HepG2 (cell line): Measurements from ENCODE around the gene SCG2. TPM values are rescaled to one million over a fixed set of nuclear protein-coding genes. Genes with fewer than 3 reads are reported as not detected.

ENCODE experiments used
- ATAC-seq: fragments of 200-7000 bp; cut with Tn5 transposase; 3 replicates; pipeline ENCODE4 v1.9.1; 2020; ENCODE audit warnings: mild to moderate bottlenecking, moderate library complexity
- BruUV-seq: library from RNA; stranded (reverse); fragments of 400-500 nt; replicated peaks from 2 replicates; lab custom pipeline; 2021; lab: Mats Ljungman, UMichigan
- CTCF ChIA-PET: fragments of 300-600 bp; formaldehyde crosslinking; extraction: SDS; loops from one replicate; lab custom pipeline; 2021; ENCODE audit warnings: low total read pairs, inconsistent platforms, low intra/inter-chr PET ratio; lab: Yijun Ruan, JAX
- POLR2A ChIA-PET: fragments of 350-600 bp; sonication (Branson Sonifier 250); formaldehyde crosslinking; loops from one replicate; lab custom pipeline; 2020; ENCODE audit warnings: antibody characterized with exemption, inconsistent platforms; lab: Yijun Ruan, JAX
- DNase-seq: peaks from one replicate; pipeline ENCODE4 v3.0.0-alpha.2; 2015; ENCODE audit warnings: low spot score
- FAIRE-seq: peaks from 3 replicates; lab custom pipeline; 2011; peaks lifted over from hg19 to GRCh38; lab: Jason Lieb, UNC
- H2AFZ ChIP-seq: one replicate; pipeline ENCODE4 v1.6.1; 2011; ENCODE audit warnings: low read length, inconsistent platforms
- H3K27ac ChIP-seq: fragments of 300-600 bp; 3 replicates; pipeline ENCODE4 v1.8.0; 2011; ENCODE audit warnings: mixed run types, mild to moderate bottlenecking, mixed read lengths, low read length, inconsistent platforms; ENCODE audit not compliant: insufficient read depth; ENCODE audit errors: extremely low read length
- H3K27me3 ChIP-seq, 2 experiments: fragments of 200-600 bp in 1 of 2; 2 replicates in 1 of 2; 3 replicates in 1 of 2; pipeline versions ENCODE4 v1.6.0 to v1.8.0; 2011; ENCODE audit warnings: low read length in 2 of 2, mild to moderate bottlenecking in 2 of 2, moderate library complexity in 2 of 2, inconsistent platforms in 1 of 2; ENCODE audit not compliant: insufficient read depth in 2 of 2, control insufficient read depth in 1 of 2
- H3K36me3 ChIP-seq, 2 experiments: fragments of 200-600 bp in 1 of 2; replicated peaks in 1 of 2; 2 replicates in 1 of 2; 3 replicates in 1 of 2; pipeline versions ENCODE4 v1.5.1 to v1.8.0; 2011; ENCODE audit warnings: low read length in 2 of 2, inconsistent platforms in 1 of 2; ENCODE audit not compliant: insufficient read depth in 2 of 2, control insufficient read depth in 1 of 2
- H3K4me1 ChIP-seq: 2 replicates; pipeline ENCODE4 v1.5.1; 2012; ENCODE audit warnings: low read length, inconsistent platforms; ENCODE audit not compliant: insufficient read depth
- H3K4me2 ChIP-seq: 2 replicates; pipeline ENCODE4 v1.6.0; 2011; ENCODE audit warnings: low read depth, low read length, inconsistent platforms
- H3K4me3 ChIP-seq, 3 experiments: fragments of 200-600 bp in 1 of 3; sonication (generic), shearing (Covaris generic) in 1 of 3; replicated peaks in 1 of 3; 2 replicates each; pipeline ENCODE4 v1.5.1; 2011 to 2016; ENCODE audit warnings: low read length in 3 of 3, inconsistent platforms in 2 of 3, low read depth in 2 of 3, mild to moderate bottlenecking in 2 of 3, control low read depth in 1 of 3, mixed read lengths in 1 of 3; ENCODE audit not compliant: insufficient read depth in 1 of 3
- H3K79me2 ChIP-seq: one replicate; pipeline ENCODE4 v1.6.1; 2011; ENCODE audit warnings: low read length, inconsistent platforms; ENCODE audit not compliant: insufficient read depth
- H3K9ac ChIP-seq: 2 replicates; pipeline ENCODE4 v1.6.0; 2011; ENCODE audit warnings: mild to moderate bottlenecking, low read depth, low read length, inconsistent platforms; ENCODE audit not compliant: insufficient read depth
- H3K9me3 ChIP-seq: 2 replicates; pipeline ENCODE4 v1.5.1; 2012; ENCODE audit warnings: mild to moderate bottlenecking, low read length
- H4K20me1 ChIP-seq: 2 replicates; pipeline ENCODE4 v1.6.0; 2011; ENCODE audit warnings: inconsistent platforms, mild to moderate bottlenecking, low read length, moderate library complexity; ENCODE audit not compliant: insufficient read depth
- FOXK2 ChIP-seq: fragments of 450-650 bp; IDR thresholded peaks from 2 replicates; pipeline ENCODE4 v1.6.1; 2016
- MBD4 ChIP-seq: IDR thresholded peaks from 2 replicates; pipeline ENCODE4 v1.6.1; 2012; ENCODE audit warnings: low read length, inconsistent platforms, borderline replicate concordance
- NFYB ChIP-seq: sonication (generic); formaldehyde crosslinking; IDR thresholded peaks from 2 replicates; pipeline ENCODE4 v1.4.0; 2020; ENCODE audit warnings: missing genetic modification reagents
- RFXAP ChIP-seq: sonication (generic); formaldehyde crosslinking; IDR thresholded peaks from 2 replicates; pipeline ENCODE4 v1.4.0; 2020; ENCODE audit warnings: missing genetic modification reagents, borderline replicate concordance
- ZBTB8A ChIP-seq: sonication (generic); formaldehyde crosslinking; IDR thresholded peaks from 2 replicates; pipeline ENCODE4 v1.4.0; 2020; ENCODE audit warnings: mild to moderate bottlenecking, low read depth, missing genetic modification reagents, borderline replicate concordance
- ZNF292 ChIP-seq: sonication (generic); formaldehyde crosslinking; IDR thresholded peaks from 2 replicates; pipeline ENCODE4 v1.8.1; 2022; ENCODE audit warnings: mild to moderate bottlenecking, low read depth, missing genetic modification reagents, borderline replicate concordance
- ZNF296 ChIP-seq: sonication (generic); formaldehyde crosslinking; conservative IDR thresholded peaks from 2 replicates; pipeline ENCODE4 v1.5.0; 2020; ENCODE audit warnings: mild to moderate bottlenecking, missing genetic modification reagents
- ZNF619 ChIP-seq: sonication (generic); formaldehyde crosslinking; IDR thresholded peaks from 2 replicates; pipeline ENCODE4 v1.4.0; 2020; ENCODE audit warnings: mild to moderate bottlenecking, missing genetic modification reagents
- ZNF772 ChIP-seq: sonication (generic); formaldehyde crosslinking; IDR thresholded peaks from 2 replicates; pipeline ENCODE4 v1.5.0; 2020; ENCODE audit warnings: mild to moderate bottlenecking, missing genetic modification reagents
- ZSCAN21 ChIP-seq: sonication (generic); formaldehyde crosslinking; IDR thresholded peaks from 2 replicates; pipeline ENCODE4 v1.8.0; 2022; ENCODE audit warnings: mild to moderate bottlenecking, missing genetic modification reagents, moderate library complexity, borderline replicate concordance
- in situ Hi-C: cut with HindIII; loops from 2 replicates; pipeline ENCODE4 v1.10.0; 2017; ENCODE audit warnings: low pct_unique_long_range_greater_than_20kb; ENCODE audit not compliant: extremely low pct_ligation_motif_present
- intact Hi-C: fragments of 100-400 bp; cut with micrococcal nuclease; formaldehyde crosslinking; loops from one replicate; pipeline ENCODE4 v1.10.0; 2022; ENCODE audit not compliant: unreplicated experiment
- polyA plus RNA-seq, 8 experiments: library from polyadenylated mRNA; depleted of rRNA in 3 of 8; stranded (reverse) in 7 of 8; unstranded in 1 of 8; fragments of >200 nt; fragmentation: Illumina TruSeq in 4 of 8; extraction: Trizol in 4 of 8; gene quantifications; 2 replicates each; pipeline versions ENCODE4 v1.2.1 to v1.2.3, GENCODE V29; 2011 to 2016; ENCODE audit warnings: low read depth in 4 of 8, missing spikeins in 1 of 8, mixed read lengths in 1 of 8; ENCODE audit not compliant: insufficient read depth in 1 of 8
- total RNA-seq, 5 experiments: library from RNA; depleted of rRNA; stranded (reverse); fragments of >200 nt; fragmentation: Illumina TruSeq; extraction: Trizol; gene quantifications; 2 replicates each; pipeline ENCODE4 v1.2.3, GENCODE V29; 2016; ENCODE audit warnings: low read depth in 1 of 5
- TF ChIP-seq, protein P1 (sequence below): sonication (generic); formaldehyde crosslinking; IDR thresholded peaks from 2 replicates; pipeline ENCODE4 v1.5.0; 2020; ENCODE audit warnings: missing genetic modification reagents
- TF ChIP-seq, protein P2 (sequence below), 2 experiments: IDR thresholded peaks; 2 replicates each; pipeline ENCODE4 v1.6.1; 2011 to 2012; ENCODE audit warnings: low read length in 2 of 2, borderline replicate concordance in 1 of 2, low read depth in 1 of 2, mild to moderate bottlenecking in 1 of 2, moderate library complexity in 1 of 2
- TF ChIP-seq, protein P3 (sequence below): IDR thresholded peaks from 2 replicates; pipeline ENCODE4 v1.6.1; 2016; ENCODE audit warnings: low read depth
- TF ChIP-seq, protein P4 (sequence below): sonication (generic); formaldehyde crosslinking; IDR thresholded peaks from 2 replicates; pipeline ENCODE4 v1.8.0; 2022; ENCODE audit warnings: missing genetic modification reagents, mild to moderate bottlenecking, borderline replicate concordance

The SCG2 gene
- total and polyA plus RNA-seq, 2 of the 13 experiments (the other 11 are each of a cell fraction or from before 2014, with no cell fraction given), result not detected

DNA sequence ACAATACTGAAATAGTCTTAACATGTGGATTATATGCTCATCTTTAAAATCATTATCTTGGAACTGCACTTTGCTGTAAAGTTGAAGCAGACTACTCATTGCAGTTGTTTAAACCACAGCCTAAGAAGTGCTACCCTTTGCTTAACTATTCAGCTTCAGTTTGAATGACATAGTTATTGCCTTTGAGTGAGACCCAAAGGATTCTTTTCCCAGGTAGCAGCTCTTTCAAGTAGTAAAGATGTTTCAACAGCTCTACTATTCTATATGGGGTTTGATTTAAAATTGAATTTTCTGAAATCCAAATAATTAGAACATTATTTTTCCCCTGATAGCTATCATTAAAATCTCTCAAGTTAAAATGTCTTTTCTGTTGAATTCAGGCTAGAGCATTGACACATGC is 1.1 kb downstream of the SCG2 start:
- ATAC-seq (no peak), DNase-seq (no peak), FAIRE-seq (no peak)
- POLR2A ChIA-PET, result no interaction called here
- Histone ChIP-seq H3K9me3 (no peaks in the 10 kb centered on the region), H2AFZ (no peak overlapping the region), H3K27ac (no peak overlapping the region), H3K9ac (no peak overlapping the region), H3K27me3 (no peaks in the 10 kb centered on the region), H3K36me3 (no peaks in the 10 kb centered on the region), H3K79me2 (no peaks in the 10 kb centered on the region), H3K4me1 (no peaks in the 10 kb centered on the region), H3K4me2 (no peak overlapping the region), H4K20me1 (no peaks in the 10 kb centered on the region), H3K4me3 (no peak overlapping the region)
- BruUV-seq, result no TSS peak
- intact Hi-C loops, result no loop called here
- CTCF ChIA-PET, result no interaction called here
- in situ Hi-C loops, result no loop called here
- no peak for TF ChIP-seq ZBTB8A
- TF ChIP-seq ZSCAN21, result no peak
- no peak for TF ChIP-seq ZNF772 (CRISPR knock-in tag)
- TF ChIP-seq, protein P1, sequence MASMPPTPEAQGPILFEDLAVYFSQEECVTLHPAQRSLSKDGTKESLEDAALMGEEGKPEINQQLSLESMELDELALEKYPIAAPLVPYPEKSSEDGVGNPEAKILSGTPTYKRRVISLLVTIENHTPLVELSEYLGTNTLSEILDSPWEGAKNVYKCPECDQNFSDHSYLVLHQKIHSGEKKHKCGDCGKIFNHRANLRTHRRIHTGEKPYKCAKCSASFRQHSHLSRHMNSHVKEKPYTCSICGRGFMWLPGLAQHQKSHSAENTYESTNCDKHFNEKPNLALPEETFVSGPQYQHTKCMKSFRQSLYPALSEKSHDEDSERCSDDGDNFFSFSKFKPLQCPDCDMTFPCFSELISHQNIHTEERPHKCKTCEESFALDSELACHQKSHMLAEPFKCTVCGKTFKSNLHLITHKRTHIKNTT (CRISPR knock-in tag), result no peak
- TF ChIP-seq ZNF296, result no peak
- TF ChIP-seq ZNF292 (CRISPR knock-in tag), result no peak
- TF ChIP-seq, protein P2, sequence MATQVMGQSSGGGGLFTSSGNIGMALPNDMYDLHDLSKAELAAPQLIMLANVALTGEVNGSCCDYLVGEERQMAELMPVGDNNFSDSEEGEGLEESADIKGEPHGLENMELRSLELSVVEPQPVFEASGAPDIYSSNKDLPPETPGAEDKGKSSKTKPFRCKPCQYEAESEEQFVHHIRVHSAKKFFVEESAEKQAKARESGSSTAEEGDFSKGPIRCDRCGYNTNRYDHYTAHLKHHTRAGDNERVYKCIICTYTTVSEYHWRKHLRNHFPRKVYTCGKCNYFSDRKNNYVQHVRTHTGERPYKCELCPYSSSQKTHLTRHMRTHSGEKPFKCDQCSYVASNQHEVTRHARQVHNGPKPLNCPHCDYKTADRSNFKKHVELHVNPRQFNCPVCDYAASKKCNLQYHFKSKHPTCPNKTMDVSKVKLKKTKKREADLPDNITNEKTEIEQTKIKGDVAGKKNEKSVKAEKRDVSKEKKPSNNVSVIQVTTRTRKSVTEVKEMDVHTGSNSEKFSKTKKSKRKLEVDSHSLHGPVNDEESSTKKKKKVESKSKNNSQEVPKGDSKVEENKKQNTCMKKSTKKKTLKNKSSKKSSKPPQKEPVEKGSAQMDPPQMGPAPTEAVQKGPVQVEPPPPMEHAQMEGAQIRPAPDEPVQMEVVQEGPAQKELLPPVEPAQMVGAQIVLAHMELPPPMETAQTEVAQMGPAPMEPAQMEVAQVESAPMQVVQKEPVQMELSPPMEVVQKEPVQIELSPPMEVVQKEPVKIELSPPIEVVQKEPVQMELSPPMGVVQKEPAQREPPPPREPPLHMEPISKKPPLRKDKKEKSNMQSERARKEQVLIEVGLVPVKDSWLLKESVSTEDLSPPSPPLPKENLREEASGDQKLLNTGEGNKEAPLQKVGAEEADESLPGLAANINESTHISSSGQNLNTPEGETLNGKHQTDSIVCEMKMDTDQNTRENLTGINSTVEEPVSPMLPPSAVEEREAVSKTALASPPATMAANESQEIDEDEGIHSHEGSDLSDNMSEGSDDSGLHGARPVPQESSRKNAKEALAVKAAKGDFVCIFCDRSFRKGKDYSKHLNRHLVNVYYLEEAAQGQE (IDR thresholded peaks at IDR 0.05; ENCODE audit: borderline replicate concordance in 1 of 2, low read depth in 1 of 2, low read length in 2 of 2), result no peak
- TF ChIP-seq, protein P3, sequence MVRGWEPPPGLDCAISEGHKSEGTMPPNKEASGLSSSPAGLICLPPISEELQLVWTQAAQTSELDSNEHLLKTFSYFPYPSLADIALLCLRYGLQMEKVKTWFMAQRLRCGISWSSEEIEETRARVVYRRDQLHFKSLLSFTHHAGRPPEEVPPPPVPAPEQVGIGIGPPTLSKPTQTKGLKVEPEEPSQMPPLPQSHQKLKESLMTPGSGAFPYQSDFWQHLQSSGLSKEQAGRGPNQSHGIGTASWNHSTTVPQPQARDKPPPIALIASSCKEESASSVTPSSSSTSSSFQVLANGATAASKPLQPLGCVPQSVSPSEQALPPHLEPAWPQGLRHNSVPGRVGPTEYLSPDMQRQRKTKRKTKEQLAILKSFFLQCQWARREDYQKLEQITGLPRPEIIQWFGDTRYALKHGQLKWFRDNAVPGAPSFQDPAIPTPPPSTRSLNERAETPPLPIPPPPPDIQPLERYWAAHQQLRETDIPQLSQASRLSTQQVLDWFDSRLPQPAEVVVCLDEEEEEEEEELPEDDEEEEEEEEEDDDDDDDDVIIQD (CRISPR knock-in tag), result no peak
- TF ChIP-seq, protein P4, sequence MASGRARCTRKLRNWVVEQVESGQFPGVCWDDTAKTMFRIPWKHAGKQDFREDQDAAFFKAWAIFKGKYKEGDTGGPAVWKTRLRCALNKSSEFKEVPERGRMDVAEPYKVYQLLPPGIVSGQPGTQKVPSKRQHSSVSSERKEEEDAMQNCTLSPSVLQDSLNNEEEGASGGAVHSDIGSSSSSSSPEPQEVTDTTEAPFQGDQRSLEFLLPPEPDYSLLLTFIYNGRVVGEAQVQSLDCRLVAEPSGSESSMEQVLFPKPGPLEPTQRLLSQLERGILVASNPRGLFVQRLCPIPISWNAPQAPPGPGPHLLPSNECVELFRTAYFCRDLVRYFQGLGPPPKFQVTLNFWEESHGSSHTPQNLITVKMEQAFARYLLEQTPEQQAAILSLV (CRISPR knock-in tag), result no peak
- TF ChIP-seq NFYB (CRISPR knock-in tag), result no peak
- no peak for TF ChIP-seq MBD4
- no peak for TF ChIP-seq ZNF619 (CRISPR knock-in tag)
- no peak for TF ChIP-seq FOXK2
- TF ChIP-seq RFXAP (CRISPR knock-in tag), result no peak
